Psoas muscle (tissue), 8 donors: ENCODE data around the gene MELTF. TPM values are rescaled to one million over a fixed set of nuclear protein-coding genes. Genes with fewer than 3 reads are reported as not detected.

Experiments
- ATAC-seq, 4 donors: fragments of 200-7000 bp; cut with Tn5 transposase; one replicate each; pipeline ENCODE4 v1.9.1; 2020; ENCODE audit warnings: moderate library complexity in 3 of 4, mild to moderate bottlenecking in 2 of 4
- DNase-seq, 2 donors: peaks; one replicate each; pipeline ENCODE4 v3.0.0-alpha.2; 2020
- H3K27ac ChIP-seq: fragments of 200-600 bp; one replicate; pipeline ENCODE4 v1.8.0; 2022
- H3K27me3 ChIP-seq, 3 donors: fragments of 200-600 bp in 1 of 3; one replicate each; pipeline versions ENCODE4 v1.6.1 to v1.8.0; 2013 to 2022; ENCODE audit warnings: low read length in 2 of 3, mild to moderate bottlenecking in 2 of 3, moderate library complexity in 1 of 3; ENCODE audit not compliant: insufficient read depth in 3 of 3
- H3K36me3 ChIP-seq, 2 donors: fragments of 200-600 bp in 1 of 2; one replicate each; pipeline versions ENCODE4 v1.6.1 to v1.8.0; 2013 to 2022; ENCODE audit warnings: low read depth in 1 of 2, mild to moderate bottlenecking in 1 of 2, moderate library complexity in 1 of 2; ENCODE audit not compliant: insufficient read depth in 1 of 2
- H3K4me1 ChIP-seq: fragments of 200-600 bp; one replicate; pipeline ENCODE4 v1.8.0; 2022
- H3K4me3 ChIP-seq: fragments of 200-600 bp; one replicate; pipeline ENCODE4 v1.8.0; 2022; ENCODE audit warnings: mild to moderate bottlenecking
- H3K9me3 ChIP-seq: fragments of 200-600 bp; one replicate; pipeline ENCODE4 v1.8.0; 2022
- CTCF ChIP-seq: fragments of 200-600 bp; IDR thresholded peaks from one replicate; pipeline ENCODE4 v1.8.0; 2022; ENCODE audit warnings: antibody characterized with exemption
- WGBS, 3 donors: extraction: QIAGEN DNeasy Blood & Tissue Kit; methylation state at CpG; one replicate each; pipeline versions ENCODE4 v1.1.6 to v1.1.7; 2013; 5-methylcytosine and 5-hydroxymethylcytosine counted together
- intact Hi-C, 2 donors: fragments of 100-400 bp; cut with DNase I; formaldehyde crosslinking; loops; one replicate each; pipeline versions ENCODE4 v1.11.0 to v1.14.2; 2022
- polyA plus RNA-seq, 3 donors: library from polyadenylated mRNA; stranded (reverse); fragments of 200-250 nt; gene quantifications; one replicate each; pipeline ENCODE4 v1.2.3, GENCODE V29; 2013
- total RNA-seq, 4 donors: library from RNA; stranded (reverse); fragmentation: NEBNext Ultra II Directional in 2 of 4; extraction: Animal tissue kit (Norgen Biotek cat#: 25700) in 2 of 4; gene quantifications; one replicate each; pipeline versions ENCODE4 v1.2.1 to v1.2.4, GENCODE V29; 2021 to 2023
- donor health status: healthy with polysubstance abuse.
- donor health status: DM: no; HTN: no; CAD: no; lungs with moderate emphysema.
- donor health status: Bipolar disorder and iron deficiency.
- donor health status: healthy.
- donor health status: DM: yes; HTN: yes; CAD: no.
- donor health status: DM: no; HTN: no; CAD: no.
- donor health status: DM: no; HTN: no; CAD: no.
- donor health status: DM: yes; HTN: yes; CAD: no.

MELTF gene
- total and polyA plus RNA-seq, 7 donors: 0.23 to 0.97 (median 0.55) TPM

DNA sequence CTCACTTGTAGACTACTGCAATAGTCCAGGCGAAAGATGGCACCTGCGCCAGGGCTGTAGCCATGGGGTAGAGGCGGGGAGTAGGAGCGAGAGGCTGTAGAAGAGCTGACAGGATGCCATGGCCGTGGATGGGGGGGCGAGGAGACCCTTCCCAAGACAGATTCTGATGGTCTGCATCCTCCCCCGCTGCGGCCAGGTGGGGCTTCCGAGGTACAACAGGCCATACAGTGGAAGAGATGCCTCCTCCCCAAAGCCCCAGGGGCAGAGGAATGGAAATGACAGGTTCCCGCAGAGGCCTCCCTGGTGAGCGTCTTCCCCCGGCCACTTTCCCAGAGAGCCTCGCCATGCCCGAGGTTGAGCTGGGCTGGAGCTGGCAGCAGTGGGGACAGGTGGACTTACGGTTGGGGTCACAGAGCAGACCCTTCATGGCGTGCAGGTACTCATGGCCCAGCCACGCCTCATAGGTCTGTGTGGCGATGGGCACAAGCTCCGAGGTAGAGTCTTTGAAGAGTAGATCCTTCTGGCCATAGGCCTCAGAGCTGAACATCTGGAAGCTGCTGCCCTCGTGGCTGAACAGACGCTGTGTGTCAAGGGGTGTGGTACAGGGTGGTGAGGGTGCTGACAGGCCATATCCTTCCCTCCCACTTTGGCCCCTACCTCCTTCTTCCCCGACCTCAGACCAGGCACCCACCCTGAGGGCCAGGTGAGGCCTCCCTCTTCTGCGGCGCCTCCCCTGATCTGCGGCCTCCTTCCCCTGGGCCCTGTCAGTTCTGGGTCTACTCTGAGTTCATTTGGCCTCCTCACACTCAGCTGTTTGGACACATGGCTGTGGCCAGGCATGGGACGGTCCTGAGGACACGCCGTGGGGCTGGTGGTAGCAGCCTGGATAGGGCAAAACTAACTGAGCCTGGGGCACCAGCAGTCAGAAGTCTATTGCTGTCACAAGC is 13.6 kb downstream of the MELTF start:
- no peaks in the 10 kb centered on the region for H3K36me3 ChIP-seq
- no peaks in the 10 kb centered on the region for H3K9me3 ChIP-seq
- DNase-seq: no peak
- no peak for ATAC-seq
- H3K27ac ChIP-seq: no peak overlapping the region
- WGBS, 3 donors: 87 to 90% (median 87%) methylated on average over 27 to 28 of the region's 28 CpGs
- no peak overlapping the region for H3K4me3 ChIP-seq
- no peaks in the 10 kb centered on the region for H3K4me1 ChIP-seq
- TF ChIP-seq CTCF: no peak
- no peaks in the 10 kb centered on the region for H3K27me3 ChIP-seq
- intact Hi-C loops: no loop called here

DNA sequence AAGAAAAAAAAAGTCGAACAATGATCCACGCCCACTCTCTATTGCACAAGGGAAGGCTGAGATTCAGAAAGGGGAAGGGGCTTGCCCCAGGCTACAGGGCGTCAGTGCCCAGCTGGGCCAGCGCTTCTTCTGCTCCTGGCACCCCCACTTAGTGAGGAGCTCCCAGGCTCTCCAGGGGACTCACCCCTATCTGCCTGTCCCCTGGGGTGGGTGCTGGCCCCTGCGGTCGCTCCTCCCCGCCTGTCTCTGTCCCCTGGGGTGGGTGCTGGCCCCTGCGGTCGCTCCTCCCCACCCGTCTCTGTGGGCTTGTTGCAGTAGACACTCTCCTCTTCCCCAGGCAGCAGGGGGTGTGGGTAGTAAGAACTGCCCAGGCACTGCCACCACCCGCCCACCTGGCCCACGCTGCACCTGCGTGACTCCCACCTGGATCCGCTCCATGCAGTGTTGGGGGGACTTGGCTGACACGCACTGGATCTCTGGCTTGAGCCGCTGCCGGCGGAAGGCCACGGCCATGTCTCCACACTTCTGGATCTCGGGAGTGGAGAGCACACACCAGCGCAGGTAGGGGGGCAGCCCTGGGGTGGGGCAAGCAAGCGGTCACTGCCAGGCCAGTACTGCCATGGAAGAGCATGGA is 14.6 kb downstream of the MELTF start:
- H3K36me3 ChIP-seq: no peaks in the 10 kb centered on the region
- TF ChIP-seq CTCF: no peak
- H3K4me3 ChIP-seq: no peak overlapping the region
- no peak overlapping the region for H3K27ac ChIP-seq
- WGBS, 3 donors: 92 to 93% (median 92%) methylated on average over 18 to 22 of the region's 22 CpGs
- DNase-seq (no peak), ATAC-seq (no peak)
- no peaks in the 10 kb centered on the region for H3K9me3 ChIP-seq
- H3K27me3 ChIP-seq: no peaks in the 10 kb centered on the region
- intact Hi-C loops: no loop called here
- H3K4me1 ChIP-seq: no peaks in the 10 kb centered on the region

DNA sequence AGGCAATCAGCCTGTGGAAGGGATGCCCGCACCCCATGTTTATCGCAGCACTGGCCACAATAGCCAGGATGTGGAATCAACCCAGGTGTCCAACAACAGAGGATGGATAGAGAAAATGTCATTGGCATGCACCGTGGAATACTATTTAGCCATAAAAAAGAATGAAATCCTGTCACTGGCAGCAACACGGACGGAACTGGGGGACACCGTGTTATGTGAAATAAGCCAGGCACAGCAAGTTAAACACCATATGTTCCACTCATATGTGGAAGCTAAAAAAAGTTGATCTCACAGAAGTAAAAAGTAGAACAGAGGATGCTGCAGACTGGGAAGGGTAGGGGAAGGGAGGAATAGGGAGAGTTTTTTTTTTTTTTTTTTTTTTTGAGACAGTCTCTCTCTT is 15.6 kb downstream of the MELTF start:
- ATAC-seq (no peak), DNase-seq (no peak)
- no peaks in the 10 kb centered on the region for H3K27me3 ChIP-seq
- no peaks in the 10 kb centered on the region for H3K36me3 ChIP-seq
- no peak overlapping the region for H3K4me3 ChIP-seq
- intact Hi-C loops: no loop called here
- no peaks in the 10 kb centered on the region for H3K4me1 ChIP-seq
- no peak overlapping the region for H3K27ac ChIP-seq
- 85 to 96% (median 93%) methylated on average over 6 of the region's 6 CpGs for WGBS, 3 donors
- TF ChIP-seq CTCF: no peak
- no peaks in the 10 kb centered on the region for H3K9me3 ChIP-seq

DNA sequence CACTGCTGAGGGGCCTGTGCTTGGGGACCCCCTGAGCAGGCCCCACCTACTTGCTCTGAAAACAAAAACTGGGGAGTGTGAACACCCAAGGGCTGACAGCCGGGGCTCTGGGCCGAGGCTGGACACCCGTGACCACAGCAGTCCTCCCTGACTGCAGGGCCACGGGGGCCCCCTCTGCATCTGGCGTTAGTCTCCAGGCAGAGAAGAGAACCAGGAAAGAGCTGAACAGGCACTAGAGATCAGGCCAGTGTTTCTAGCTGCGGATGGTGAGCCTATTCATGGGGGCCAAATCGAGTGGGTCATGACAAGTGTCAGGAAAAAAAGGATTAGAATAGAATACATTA is 17.1 kb downstream of the MELTF start:
- 78 to 87% (median 80%) methylated on average over 7 of the region's 7 CpGs for WGBS, 3 donors
- ATAC-seq (no peak), DNase-seq (no peak)
- TF ChIP-seq CTCF: no peak
- Histone ChIP-seq H3K9me3 (no peaks in the 10 kb centered on the region), H3K36me3 (no peaks in the 10 kb centered on the region), H3K4me1 (no peaks in the 10 kb centered on the region), H3K27me3 (no peaks in the 10 kb centered on the region), H3K4me3 (no peak overlapping the region), H3K27ac (no peak overlapping the region)
- intact Hi-C loops: no loop called here
